ENCODE data around the gene PHYH.
A peak's percentile ranks its signal among the peaks of the same experiment; 100 is the strongest.

The PHYH gene

GRCh38 chr10:13306103-13306502 lies 6.2 kb upstream of the PHYH start:
- TF ChIP-seq ZFX (IDR thresholded peaks at IDR 0.05) (no peak), CTCF (conservative IDR thresholded peaks at IDR 0.05) (no peak)
- no peak overlapping the region for H3K27ac ChIP-seq

DNA sequence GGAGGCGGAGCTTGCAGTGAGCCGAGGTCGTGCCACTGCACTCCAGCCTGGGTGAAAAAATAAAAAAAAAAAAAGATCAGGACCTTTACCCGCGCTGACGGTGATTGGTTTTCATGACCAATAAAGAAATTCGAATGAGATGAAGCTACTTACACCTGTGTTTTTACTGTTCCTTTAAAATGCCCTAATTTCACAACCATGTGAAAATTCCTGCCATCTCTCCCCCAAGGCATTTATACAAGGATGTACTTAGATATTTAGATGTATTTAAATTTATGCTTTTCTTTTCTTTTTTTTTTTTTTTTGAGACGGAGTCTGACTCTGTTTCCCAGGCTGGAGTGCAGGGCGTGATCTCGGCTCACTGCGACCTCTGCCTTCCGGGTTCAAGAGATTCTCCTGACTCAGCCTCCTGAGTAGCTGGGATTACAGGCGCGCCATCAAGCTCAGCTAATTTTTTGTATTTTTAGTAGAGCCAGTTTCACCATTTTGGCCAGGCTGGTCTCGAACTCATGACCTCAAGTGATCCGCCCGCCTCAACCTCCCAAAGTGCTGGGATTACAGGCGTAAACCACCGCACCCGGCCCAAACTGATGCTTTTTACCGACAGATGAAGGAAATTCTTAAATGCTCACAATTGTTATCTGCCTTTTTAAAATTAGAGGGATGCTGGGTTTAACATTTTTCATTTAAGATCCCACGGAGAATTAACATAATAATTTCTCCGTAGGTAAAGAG lies 3.1 kb upstream of the PHYH start:
- H3K27ac ChIP-seq, result peak overlapping the region; percentile 69

DNA sequence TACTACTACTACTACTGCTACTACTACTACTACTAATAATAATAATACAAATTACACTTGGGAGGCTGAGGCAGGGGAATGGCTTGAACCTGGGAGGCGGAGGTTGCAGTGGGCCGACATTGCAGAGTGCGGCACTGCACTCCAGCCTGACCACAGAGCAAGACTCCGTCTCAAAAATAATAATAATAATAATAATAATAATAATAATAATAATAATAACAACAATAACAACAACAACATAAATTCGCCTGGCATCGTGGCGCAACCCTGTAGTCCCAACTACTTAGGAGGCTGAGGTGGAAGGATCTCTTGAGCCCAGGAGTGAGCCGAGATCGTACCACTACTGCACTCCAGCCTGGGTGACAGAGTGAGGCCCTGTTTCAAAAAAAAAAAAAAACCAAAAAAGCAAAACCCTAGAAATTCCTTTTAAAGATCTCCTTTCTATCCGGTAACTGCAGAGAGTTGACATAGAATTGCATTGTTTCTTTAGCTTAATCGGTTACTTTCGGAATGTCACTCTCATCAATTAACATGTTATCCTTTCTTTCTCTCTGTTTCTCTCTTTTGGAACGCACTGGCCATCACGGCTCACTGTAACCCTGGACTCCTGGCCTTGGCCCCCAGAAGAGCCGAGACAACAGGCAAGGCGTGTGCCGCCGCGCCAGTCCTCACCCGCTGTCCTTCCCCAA lies 972 bp downstream of the PHYH start:
- peak overlapping the region; percentile 89 for H3K27ac ChIP-seq
- TF ChIP-seq ZFX (IDR thresholded peaks at IDR 0.05), result no peak
- no peak for TF ChIP-seq CTCF (conservative IDR thresholded peaks at IDR 0.05)

More for the DNA sequence above, 3.1 kb upstream of the PHYH start:
- no peak for TF ChIP-seq CTCF (conservative IDR thresholded peaks at IDR 0.05)
- TF ChIP-seq ZFX (IDR thresholded peaks at IDR 0.05), result no peak

- no peak for TF ChIP-seq ZFX (IDR thresholded peaks at IDR 0.05)
- no peak for TF ChIP-seq CTCF (conservative IDR thresholded peaks at IDR 0.05)
- H3K27ac ChIP-seq, result no peak overlapping the region
These were observed 3.4 kb downstream of the PHYH start for GRCh38 chr10:13296476-13296875.

GRCh38 chr10:13294784-13295183 lies 5.1 kb downstream of the PHYH start:
- H3K27ac ChIP-seq, result no peak overlapping the region
- TF ChIP-seq ZFX (IDR thresholded peaks at IDR 0.05), result no peak
- TF ChIP-seq CTCF (conservative IDR thresholded peaks at IDR 0.05), result no peak

DNA sequence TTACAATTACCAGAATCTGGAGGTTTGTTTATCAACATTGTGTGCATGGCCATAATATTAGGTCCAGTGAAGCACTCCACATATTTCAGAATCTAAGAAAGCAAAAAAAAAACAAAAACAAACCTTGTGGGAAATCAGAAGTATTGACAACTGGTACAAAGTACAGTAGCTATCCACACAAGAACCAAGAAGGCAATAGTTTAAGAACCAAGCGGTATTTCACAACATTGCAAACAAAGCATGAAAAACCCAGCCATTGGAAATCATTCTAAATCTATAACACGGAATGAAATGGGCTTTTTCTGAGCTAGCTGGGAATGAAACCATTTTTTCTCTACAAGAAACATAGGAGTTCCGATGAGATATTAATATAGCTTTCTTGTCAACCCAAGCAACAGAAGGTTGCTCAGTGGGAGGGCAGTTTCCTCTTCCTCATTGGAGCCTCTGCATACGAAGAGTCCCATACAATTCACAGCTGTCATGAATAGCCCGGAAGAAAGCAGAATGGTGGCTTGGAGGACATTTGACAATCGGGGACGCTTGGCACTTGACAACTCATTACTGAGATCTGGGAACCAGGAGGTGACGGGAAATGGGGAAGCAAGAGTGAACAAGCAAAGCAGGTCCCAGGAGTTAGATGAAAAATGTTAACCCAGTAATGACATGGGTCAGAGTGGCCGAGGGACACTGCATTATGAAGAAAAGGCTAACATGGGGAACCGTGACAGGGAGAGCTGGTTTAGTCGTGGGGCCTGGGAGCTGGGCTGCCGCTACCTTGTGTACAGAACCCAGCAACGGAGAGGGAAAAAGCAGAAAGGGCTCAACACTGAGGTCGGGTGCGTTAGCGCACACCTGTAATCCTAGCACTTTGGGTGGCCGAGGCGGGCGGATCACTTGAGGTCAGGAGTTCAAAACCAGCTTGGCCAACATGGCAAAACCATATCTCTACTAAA lies 7.8 kb downstream of the PHYH start:
- TF ChIP-seq CTCF (conservative IDR thresholded peaks at IDR 0.05) (no peak), ZFX (IDR thresholded peaks at IDR 0.05) (no peak)
- H3K27ac ChIP-seq, result no peak overlapping the region

Measured in C4-2B (cell line).